Measurements from ENCODE around the gene PRKCG.

PRKCG gene

DNA sequence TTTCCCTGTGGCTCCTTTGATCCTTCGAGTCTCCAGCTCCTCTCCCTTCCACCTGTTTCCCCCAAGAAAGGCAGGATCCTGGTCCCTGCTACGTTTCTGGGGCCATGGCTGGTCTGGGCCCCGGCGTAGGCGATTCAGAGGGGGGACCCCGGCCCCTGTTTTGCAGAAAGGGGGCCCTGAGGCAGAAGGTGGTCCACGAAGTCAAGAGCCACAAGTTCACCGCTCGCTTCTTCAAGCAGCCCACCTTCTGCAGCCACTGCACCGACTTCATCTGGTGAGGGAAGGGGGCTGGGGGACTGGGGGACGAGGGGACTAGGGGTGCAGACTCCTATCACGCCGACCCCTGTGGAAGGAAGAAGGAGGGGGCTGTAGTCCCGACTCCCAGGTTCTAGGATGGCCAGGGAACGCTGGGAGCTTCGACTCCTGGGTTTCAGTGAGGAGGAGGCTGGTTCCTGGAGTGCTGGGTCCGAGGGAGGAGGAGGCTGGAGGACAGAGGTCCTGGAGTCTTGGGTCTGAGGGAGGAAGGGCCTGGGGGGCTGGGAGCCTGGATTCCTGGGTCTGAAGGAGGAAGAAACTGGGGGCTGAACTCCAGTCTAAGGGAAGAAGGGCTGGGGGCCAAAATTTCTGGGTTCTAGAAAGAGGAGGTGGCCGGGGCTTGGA lies 524 bp downstream of the PRKCG start:
- TF ChIP-seq, protein P1, sequence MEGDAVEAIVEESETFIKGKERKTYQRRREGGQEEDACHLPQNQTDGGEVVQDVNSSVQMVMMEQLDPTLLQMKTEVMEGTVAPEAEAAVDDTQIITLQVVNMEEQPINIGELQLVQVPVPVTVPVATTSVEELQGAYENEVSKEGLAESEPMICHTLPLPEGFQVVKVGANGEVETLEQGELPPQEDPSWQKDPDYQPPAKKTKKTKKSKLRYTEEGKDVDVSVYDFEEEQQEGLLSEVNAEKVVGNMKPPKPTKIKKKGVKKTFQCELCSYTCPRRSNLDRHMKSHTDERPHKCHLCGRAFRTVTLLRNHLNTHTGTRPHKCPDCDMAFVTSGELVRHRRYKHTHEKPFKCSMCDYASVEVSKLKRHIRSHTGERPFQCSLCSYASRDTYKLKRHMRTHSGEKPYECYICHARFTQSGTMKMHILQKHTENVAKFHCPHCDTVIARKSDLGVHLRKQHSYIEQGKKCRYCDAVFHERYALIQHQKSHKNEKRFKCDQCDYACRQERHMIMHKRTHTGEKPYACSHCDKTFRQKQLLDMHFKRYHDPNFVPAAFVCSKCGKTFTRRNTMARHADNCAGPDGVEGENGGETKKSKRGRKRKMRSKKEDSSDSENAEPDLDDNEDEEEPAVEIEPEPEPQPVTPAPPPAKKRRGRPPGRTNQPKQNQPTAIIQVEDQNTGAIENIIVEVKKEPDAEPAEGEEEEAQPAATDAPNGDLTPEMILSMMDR (conservative IDR thresholded peaks at IDR 0.05): peak; percentile 20
- peak overlapping the region; percentile 29; the same call in 1 of the 2 replicates for H3K27ac ChIP-seq

DNA sequence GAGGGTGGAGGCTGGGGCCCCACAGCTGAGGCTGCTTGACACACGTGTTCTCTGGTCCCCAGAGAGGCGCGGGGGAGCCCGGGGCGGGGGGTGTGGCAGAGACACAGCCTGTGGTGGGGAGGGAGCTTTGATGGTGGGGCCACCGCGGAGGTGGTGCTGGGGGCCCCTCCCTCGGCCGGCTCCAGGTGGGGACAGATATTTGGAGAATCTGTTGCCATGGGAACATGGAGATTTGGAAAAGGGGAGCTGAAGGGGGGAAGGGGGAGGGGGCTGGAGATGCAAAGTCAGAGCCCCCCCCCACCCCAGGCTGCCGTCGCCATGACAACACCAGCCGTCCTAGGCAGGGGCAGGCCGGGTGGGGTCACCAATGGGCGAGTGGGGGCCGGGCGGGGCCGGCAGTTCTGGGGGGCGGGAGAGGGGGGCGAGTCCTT lies 1.2 kb downstream of the PRKCG start:
- no peak overlapping the region for H3K27ac ChIP-seq
- TF ChIP-seq, protein P1 (conservative IDR thresholded peaks at IDR 0.05): no peak

DNA sequence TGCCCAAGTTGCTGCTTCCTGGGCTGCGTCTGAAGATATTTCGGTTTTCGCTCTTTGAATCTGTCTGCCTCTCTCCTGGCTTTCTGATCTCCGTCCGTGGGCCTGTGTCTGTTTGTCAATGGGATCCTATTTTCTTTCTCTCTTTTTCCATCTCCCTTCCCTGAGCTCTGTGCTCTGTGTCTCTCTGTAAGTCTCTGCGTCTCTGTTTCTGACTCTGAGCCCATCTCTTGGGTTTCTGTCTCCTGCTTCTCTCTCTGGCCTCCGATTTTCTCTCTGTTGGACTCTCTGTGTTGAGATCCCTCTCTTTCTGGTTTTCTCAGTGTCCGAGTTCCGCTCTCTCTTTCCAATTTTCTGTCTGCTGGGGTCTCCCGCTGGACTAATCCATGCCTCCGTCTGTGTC lies 1.7 kb downstream of the PRKCG start:
- no peak overlapping the region for H3K27ac ChIP-seq
- TF ChIP-seq, protein P1 (conservative IDR thresholded peaks at IDR 0.05): no peak

DNA sequence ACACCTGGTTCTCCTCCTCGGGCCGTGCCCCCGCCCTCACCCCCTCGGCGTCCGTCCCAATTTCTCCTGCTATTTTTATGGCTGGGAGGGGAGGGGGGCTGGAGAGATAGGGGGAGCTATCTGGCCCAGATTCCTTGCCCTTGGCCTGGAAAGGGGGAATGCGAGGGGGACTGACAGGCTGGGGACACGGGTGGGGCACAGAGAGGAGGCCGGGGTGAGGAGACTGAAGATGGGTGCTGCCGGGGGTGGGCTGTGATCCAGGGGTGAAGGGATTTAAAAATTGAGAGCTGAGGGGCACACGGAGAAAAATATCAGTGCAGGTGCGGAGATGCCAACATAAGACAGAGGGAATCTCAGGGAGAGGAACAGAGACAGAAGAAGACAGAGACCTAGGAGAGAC lies 2.3 kb downstream of the PRKCG start:
- no peak overlapping the region for H3K27ac ChIP-seq
- TF ChIP-seq, protein P1 (conservative IDR thresholded peaks at IDR 0.05): no peak

DNA sequence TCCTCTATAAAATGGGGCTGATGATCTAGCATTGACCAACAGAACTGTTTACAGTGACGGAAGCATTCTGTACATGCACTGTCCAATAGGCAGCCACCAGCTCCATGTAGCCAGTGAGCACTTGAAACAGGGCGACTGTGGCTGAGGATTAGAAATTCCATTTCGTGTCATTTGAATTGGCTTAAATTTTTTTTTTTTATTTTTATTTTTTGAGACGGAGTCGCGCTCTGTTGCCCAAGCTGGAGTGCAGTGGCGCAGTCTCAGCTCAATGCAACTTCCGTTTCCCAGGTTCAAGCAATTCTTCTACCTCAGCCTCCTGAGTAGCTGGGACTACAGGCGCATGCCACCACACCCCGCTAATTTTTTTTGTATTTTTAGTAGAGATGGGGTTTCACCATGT lies 3.0 kb downstream of the PRKCG start:
- H3K27ac ChIP-seq: no peak overlapping the region
- TF ChIP-seq, protein P1 (conservative IDR thresholded peaks at IDR 0.05): no peak

DNA sequence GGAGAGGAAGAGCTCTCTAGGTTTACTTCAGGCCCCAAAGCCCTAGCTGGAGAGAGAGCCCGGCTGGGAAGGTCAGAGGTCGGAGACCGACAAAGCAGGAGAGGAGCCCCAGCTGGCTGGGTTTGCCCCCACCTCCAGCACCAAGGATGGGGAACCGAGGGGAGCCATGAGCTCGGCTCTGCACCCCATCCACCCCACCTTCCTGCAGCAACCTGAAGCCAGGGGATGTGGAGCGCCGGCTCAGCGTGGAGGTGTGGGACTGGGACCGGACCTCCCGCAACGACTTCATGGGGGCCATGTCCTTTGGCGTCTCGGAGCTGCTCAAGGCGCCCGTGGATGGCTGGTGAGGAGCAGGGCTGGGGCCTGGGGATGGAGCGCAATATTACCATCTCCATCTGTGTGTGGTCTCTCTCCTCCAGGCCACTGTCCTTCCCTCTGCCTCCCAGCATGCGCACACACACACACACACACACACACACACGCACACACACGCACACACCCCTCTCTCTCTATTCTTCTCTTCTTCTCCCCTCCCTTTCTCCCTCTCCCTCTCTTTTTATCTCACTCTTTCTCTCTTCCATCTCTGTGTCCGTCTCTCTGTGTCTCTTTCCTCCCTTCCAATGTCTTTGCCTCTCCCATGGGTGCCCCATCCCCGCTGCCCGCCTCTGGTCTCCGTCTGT lies 10.4 kb downstream of the PRKCG start:
- TF ChIP-seq, protein P1 (conservative IDR thresholded peaks at IDR 0.05): no peak
- no peak overlapping the region for H3K27ac ChIP-seq

DNA sequence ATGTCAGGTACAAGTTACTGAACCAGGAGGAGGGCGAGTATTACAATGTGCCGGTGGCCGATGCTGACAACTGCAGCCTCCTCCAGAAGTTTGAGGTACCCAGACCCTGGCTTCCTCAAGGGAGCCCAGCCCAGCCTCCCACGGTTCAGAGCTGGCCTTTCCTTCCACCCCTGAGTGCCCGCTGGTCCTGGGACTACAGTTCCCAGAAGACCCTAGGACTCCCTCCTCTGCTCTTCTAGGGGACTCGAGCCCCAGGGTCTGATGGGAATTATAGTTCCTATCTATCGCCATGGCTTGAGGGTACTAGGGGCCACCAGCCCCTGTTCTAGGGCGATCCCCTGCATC lies 11.0 kb downstream of the PRKCG start:
- H3K27ac ChIP-seq: no peak overlapping the region
- TF ChIP-seq, protein P1 (conservative IDR thresholded peaks at IDR 0.05): no peak

Data from VCaP (cell line).